KMS-11 (cell line): ENCODE measurements around the gene KIAA1328.

ENCODE experiments used
- H2AFZ ChIP-seq: fragments of 200-600 bp; sonication (generic); 2 replicates; pipeline ENCODE4 v1.6.1; 2016; ENCODE audit warnings: antibody characterized with exemption, mixed run types, low read depth
- H3K27ac ChIP-seq: fragments of 200-600 bp; sonication (generic); 2 replicates; pipeline ENCODE4 v1.6.1; 2016; ENCODE audit warnings: mild to moderate bottlenecking, mixed run types
- H3K27me3 ChIP-seq: fragments of 200-600 bp; sonication (generic); 2 replicates; pipeline ENCODE4 v1.6.1; 2017; ENCODE audit warnings: mild to moderate bottlenecking, low read depth, mixed run types, moderate library complexity; ENCODE audit not compliant: insufficient read depth
- H3K36me3 ChIP-seq: fragments of 200-600 bp; sonication (generic); 2 replicates; pipeline ENCODE4 v1.6.1; 2017; ENCODE audit warnings: mild to moderate bottlenecking, mixed run types; ENCODE audit not compliant: insufficient read depth
- H3K4me1 ChIP-seq: fragments of 200-600 bp; sonication (generic); 2 replicates; pipeline ENCODE4 v1.6.1; 2016; ENCODE audit warnings: mild to moderate bottlenecking, low read depth, mixed run types; ENCODE audit not compliant: poor library complexity, severe bottlenecking
- H3K4me2 ChIP-seq: fragments of 200-600 bp; sonication (generic); 2 replicates; pipeline ENCODE4 v1.7.0; 2016; ENCODE audit warnings: mild to moderate bottlenecking, mixed run types
- H3K4me3 ChIP-seq: fragments of 200-600 bp; sonication (generic); IDR thresholded peaks from 2 replicates; pipeline ENCODE4 v1.6.1; 2017; ENCODE audit warnings: low read depth, low read length, mixed read lengths; ENCODE audit not compliant: insufficient read depth
- H3K79me2 ChIP-seq: fragments of 200-600 bp; sonication (generic); 2 replicates; pipeline ENCODE4 v1.6.1; 2016; ENCODE audit warnings: low read depth, mixed run types; ENCODE audit not compliant: insufficient read depth
- H3K9ac ChIP-seq: fragments of 200-600 bp; sonication (generic); 2 replicates; pipeline ENCODE4 v1.6.1; 2016; ENCODE audit warnings: mild to moderate bottlenecking, mixed run types
- H4K20me1 ChIP-seq: fragments of 200-600 bp; sonication (generic); 2 replicates; pipeline ENCODE4 v1.6.1; 2016; ENCODE audit warnings: mild to moderate bottlenecking, mixed run types; ENCODE audit not compliant: insufficient read depth
- CTCF ChIP-seq: fragments of 200-600 bp; sonication (generic); conservative IDR thresholded peaks from 2 replicates; pipeline ENCODE4 v1.6.1; 2017; ENCODE audit warnings: low read depth, mild to moderate bottlenecking, antibody characterized with exemption, low read length, moderate library complexity, mixed read lengths

The KIAA1328 gene

DNA sequence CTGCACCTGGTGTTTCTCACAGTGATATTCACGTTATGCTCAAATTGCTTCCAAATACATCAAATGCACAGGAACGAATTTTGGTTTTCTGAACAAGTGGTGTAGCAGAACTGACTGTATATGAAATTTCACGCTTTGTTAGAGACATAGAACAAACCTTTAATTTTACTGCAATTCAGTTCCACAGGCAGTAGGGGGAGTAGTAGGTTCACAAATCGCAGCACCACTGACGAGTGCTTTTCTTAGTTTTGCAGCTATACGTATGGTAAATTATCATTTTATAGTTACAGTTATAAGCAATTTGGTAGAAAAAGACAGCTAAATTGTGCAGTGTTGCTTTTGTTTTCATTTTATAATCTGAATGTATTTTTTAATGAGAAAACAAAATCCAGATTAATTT lies 113.3 kb downstream of the KIAA1328 start:
- H3K4me2 ChIP-seq: no peak overlapping the region
- H3K4me3 ChIP-seq: no peak overlapping the region
- H3K36me3 ChIP-seq: no peaks in the 10 kb centered on the region
- no peak overlapping the region for H2AFZ ChIP-seq
- TF ChIP-seq CTCF: peak; percentile 72
- H3K9ac ChIP-seq: no peak overlapping the region
- no peaks in the 10 kb centered on the region for H3K27me3 ChIP-seq
- no peak overlapping the region for H3K27ac ChIP-seq
- no peaks in the 10 kb centered on the region for H3K4me1 ChIP-seq
- no peaks in the 10 kb centered on the region for H3K79me2 ChIP-seq
- no peaks in the 10 kb centered on the region for H4K20me1 ChIP-seq

DNA sequence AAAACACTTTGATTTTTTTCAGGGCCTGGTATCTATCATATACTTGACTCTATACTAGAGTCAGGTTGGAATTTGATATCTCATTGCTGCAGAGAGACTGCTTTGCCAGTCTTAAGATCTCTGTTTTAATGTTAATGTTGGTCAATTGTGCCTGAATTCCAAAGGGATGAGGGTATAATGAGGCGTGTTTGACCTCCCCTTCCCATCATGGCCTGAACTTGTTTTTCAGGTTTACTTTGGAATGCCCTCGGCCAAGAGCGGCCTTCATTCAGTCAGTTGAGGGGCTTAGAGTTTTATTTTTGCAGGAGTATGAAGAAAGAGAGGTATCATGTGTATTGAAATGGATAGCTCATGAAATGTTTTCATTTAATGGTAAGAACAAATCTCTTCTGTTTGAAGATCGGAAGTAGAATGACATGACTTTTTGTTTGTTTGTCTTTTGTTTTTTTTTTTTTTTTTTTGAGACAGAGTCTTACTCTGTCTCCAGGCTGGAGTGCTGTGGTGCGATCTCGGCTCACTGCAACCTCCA lies 119.0 kb downstream of the KIAA1328 start:
- Histone ChIP-seq H3K36me3 (no peaks in the 10 kb centered on the region), H3K4me3 (no peak overlapping the region), H2AFZ (no peak overlapping the region), H3K27me3 (no peaks in the 10 kb centered on the region), H3K9ac (no peak overlapping the region), H3K4me1 (no peaks in the 10 kb centered on the region), H3K4me2 (no peak overlapping the region), H3K27ac (no peak overlapping the region), H4K20me1 (no peaks in the 10 kb centered on the region), H3K79me2 (no peaks in the 10 kb centered on the region)
- no peak for TF ChIP-seq CTCF

GRCh38 chr18:36950282-36950681 lies 121.4 kb downstream of the KIAA1328 start:
- no peak overlapping the region for H2AFZ ChIP-seq
- H3K36me3 ChIP-seq: no peaks in the 10 kb centered on the region
- H3K27me3 ChIP-seq: no peaks in the 10 kb centered on the region
- H3K4me1 ChIP-seq: no peaks in the 10 kb centered on the region
- H3K4me2 ChIP-seq: no peak overlapping the region
- no peak overlapping the region for H3K4me3 ChIP-seq
- H4K20me1 ChIP-seq: no peaks in the 10 kb centered on the region
- TF ChIP-seq CTCF: no peak
- no peak overlapping the region for H3K27ac ChIP-seq
- H3K9ac ChIP-seq: no peak overlapping the region
- no peaks in the 10 kb centered on the region for H3K79me2 ChIP-seq

GRCh38 chr18:36950960-36951359 lies 122.0 kb downstream of the KIAA1328 start:
- TF ChIP-seq CTCF: no peak
- Histone ChIP-seq H3K36me3 (no peaks in the 10 kb centered on the region), H3K9ac (no peak overlapping the region), H4K20me1 (no peaks in the 10 kb centered on the region), H3K4me2 (no peak overlapping the region), H3K4me1 (no peaks in the 10 kb centered on the region), H2AFZ (no peak overlapping the region), H3K27me3 (no peaks in the 10 kb centered on the region), H3K4me3 (no peak overlapping the region), H3K79me2 (no peaks in the 10 kb centered on the region), H3K27ac (no peak overlapping the region)
